VCaP (cell line): ENCODE results near the gene ATG2B.

ENCODE experiments used
- H3K27ac ChIP-seq: fragments of 450-650 bp; 2 replicates; pipeline ENCODE4 v1.5.1; 2017
- TF ChIP-seq, protein P1 (sequence below): fragments of 450-650 bp; conservative IDR thresholded peaks from 2 replicates; pipeline ENCODE4 v1.5.1; 2017; ENCODE audit warnings: mild to moderate bottlenecking, moderate library complexity

ATG2B gene

GRCh38 chr14:96362965-96363750, at the start of gene ATG2B, which contains the start of gene GSKIP:
Gene ATG2B, minus strand, starts transcription at chr14:96363341. Its CDS starts 365 bp downstream, at chr14:96362976.
Gene GSKIP, plus strand, starts transcription at chr14:96363526. Its CDS starts 18,722 bp downstream, at chr14:96382248.
- TF ChIP-seq, protein P1, sequence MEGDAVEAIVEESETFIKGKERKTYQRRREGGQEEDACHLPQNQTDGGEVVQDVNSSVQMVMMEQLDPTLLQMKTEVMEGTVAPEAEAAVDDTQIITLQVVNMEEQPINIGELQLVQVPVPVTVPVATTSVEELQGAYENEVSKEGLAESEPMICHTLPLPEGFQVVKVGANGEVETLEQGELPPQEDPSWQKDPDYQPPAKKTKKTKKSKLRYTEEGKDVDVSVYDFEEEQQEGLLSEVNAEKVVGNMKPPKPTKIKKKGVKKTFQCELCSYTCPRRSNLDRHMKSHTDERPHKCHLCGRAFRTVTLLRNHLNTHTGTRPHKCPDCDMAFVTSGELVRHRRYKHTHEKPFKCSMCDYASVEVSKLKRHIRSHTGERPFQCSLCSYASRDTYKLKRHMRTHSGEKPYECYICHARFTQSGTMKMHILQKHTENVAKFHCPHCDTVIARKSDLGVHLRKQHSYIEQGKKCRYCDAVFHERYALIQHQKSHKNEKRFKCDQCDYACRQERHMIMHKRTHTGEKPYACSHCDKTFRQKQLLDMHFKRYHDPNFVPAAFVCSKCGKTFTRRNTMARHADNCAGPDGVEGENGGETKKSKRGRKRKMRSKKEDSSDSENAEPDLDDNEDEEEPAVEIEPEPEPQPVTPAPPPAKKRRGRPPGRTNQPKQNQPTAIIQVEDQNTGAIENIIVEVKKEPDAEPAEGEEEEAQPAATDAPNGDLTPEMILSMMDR = no peak
- H3K27ac ChIP-seq = peak within 1 kb of the TSS; percentile 96

DNA sequence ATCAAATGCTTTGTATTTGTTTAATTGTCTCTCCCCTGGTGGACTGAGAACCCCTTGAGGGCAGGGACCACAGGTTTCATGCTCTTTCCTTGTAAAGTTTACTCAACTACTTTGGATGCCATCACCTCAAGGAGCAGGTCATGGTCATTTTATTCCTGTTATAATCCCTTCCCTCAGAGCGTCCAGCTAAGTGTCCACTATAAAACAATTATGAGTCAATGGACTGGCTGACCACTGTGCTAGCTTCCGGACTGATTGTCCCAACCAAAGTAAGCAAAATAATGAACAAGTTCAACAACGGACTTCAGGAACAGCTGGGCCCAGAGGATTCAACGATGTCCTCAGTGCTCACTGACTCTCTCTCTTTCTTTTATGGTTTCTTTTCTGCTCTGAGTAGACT, 47.0 kb upstream of the ATG2B start:
- no peak overlapping the region for H3K27ac ChIP-seq
- TF ChIP-seq, protein P1 = no peak

GRCh38 chr14:96409701-96410100, 46.6 kb upstream of the ATG2B start:
- TF ChIP-seq, protein P1 = no peak
- H3K27ac ChIP-seq = no peak overlapping the region

- TF ChIP-seq, protein P1 = no peak
- H3K27ac ChIP-seq = no peak overlapping the region
Observed at GRCh38 chr14:96408608-96409007, 45.5 kb upstream of the ATG2B start.

DNA sequence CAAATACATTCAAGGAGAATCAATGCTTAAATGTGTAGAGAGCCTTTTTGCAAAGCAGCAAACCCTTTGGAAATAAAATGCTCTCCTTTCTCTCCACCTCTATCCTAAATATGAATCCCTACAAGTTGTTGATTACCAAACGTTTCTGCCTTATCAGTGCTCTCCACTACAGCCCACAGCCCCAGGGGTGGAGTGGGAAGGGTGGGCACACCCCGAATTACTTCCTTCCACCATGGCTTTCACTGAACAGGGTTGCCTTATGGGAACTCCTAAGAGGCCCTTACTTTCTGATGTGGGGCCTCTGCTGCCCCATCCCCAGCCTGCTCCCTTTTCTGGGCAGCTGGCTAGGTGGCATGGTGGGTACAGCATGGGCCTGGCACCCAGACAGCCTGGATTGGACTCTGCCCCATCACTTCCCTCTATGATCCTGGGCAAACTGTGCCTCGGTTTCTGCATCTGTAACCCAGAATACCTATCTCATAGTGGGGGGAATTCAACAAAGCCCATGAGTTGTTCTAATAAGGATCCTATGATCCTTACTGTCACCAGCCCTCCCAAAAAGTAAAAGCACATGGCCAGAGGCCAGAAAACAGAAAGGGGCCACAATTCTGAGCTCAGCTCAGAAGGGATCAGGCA, 44.9 kb upstream of the ATG2B start:
- H3K27ac ChIP-seq = no peak overlapping the region
- TF ChIP-seq, protein P1 = no peak

- H3K27ac ChIP-seq = no peak overlapping the region
- TF ChIP-seq, protein P1 = no peak
Observed at GRCh38 chr14:96405677-96406076, 42.5 kb upstream of the ATG2B start.

GRCh38 chr14:96403409-96403808, 40.3 kb upstream of the ATG2B start:
- TF ChIP-seq, protein P1 = no peak
- no peak overlapping the region for H3K27ac ChIP-seq
